GM19193 (cell line): ENCODE measurements around the gene DUOXA1.

ENCODE experiments used
- POLR2A ChIP-seq: IDR thresholded peaks from 4 replicates; pipeline ENCODE4 v1.6.1; 2011; ENCODE audit not compliant: insufficient read depth, insufficient read length; ENCODE audit errors: extremely low read depth

Gene DUOXA1

GRCh38 chr15:45161666-45162065, 32.0 kb upstream of the DUOXA1 start:
- no peak for TF ChIP-seq POLR2A

GRCh38 chr15:45157974-45158373, 28.3 kb upstream of the DUOXA1 start:
- TF ChIP-seq POLR2A = no peak

GRCh38 chr15:45156744-45157455, 27.2 kb upstream of the DUOXA1 start:
- TF ChIP-seq POLR2A = no peak

- no peak for TF ChIP-seq POLR2A
These were observed 26.1 kb upstream of the DUOXA1 start for GRCh38 chr15:45155739-45156138.

- no peak for TF ChIP-seq POLR2A
These were observed 22.5 kb upstream of the DUOXA1 start for GRCh38 chr15:45151998-45152828.

- TF ChIP-seq POLR2A = no peak
These were observed 21.3 kb upstream of the DUOXA1 start for GRCh38 chr15:45150997-45151396.

- no peak for TF ChIP-seq POLR2A
These were observed 20.8 kb upstream of the DUOXA1 start for GRCh38 chr15:45150481-45150880.

GRCh38 chr15:45149060-45149459, 19.4 kb upstream of the DUOXA1 start:
- no peak for TF ChIP-seq POLR2A

- no peak for TF ChIP-seq POLR2A
These were observed 18.7 kb upstream of the DUOXA1 start for GRCh38 chr15:45148076-45149059.

GRCh38 chr15:45147606-45148005, 17.9 kb upstream of the DUOXA1 start:
- no peak for TF ChIP-seq POLR2A

GRCh38 chr15:45146405-45146804, 16.7 kb upstream of the DUOXA1 start:
- no peak for TF ChIP-seq POLR2A

GRCh38 chr15:45144775-45145174, 15.1 kb upstream of the DUOXA1 start:
- TF ChIP-seq POLR2A = no peak

- no peak for TF ChIP-seq POLR2A
These were observed 14.3 kb upstream of the DUOXA1 start for GRCh38 chr15:45143946-45144345.

GRCh38 chr15:45143056-45143455, 13.4 kb upstream of the DUOXA1 start:
- TF ChIP-seq POLR2A = no peak

GRCh38 chr15:45141386-45141785, 11.7 kb upstream of the DUOXA1 start:
- TF ChIP-seq POLR2A = no peak
